Breast epithelium (tissue), 3 donors: ENCODE data around the gene MED7.

ENCODE experiments used
- POLR2A ChIP-seq: fragments of 450-650 bp; IDR thresholded peaks from one replicate; pipeline ENCODE4 v1.6.1; 2016; ENCODE audit warnings: antibody characterized with exemption, mild to moderate bottlenecking, moderate library complexity
- TF ChIP-seq, protein P1 (sequence below), 3 donors: fragments of 450-650 bp; IDR thresholded peaks; one replicate each; pipeline ENCODE4 v1.5.1; 2016 to 2017; ENCODE audit warnings: antibody characterized with exemption in 3 of 3, mild to moderate bottlenecking in 3 of 3, moderate library complexity in 3 of 3

GRCh38 chr5:157143127-157143971 lies 684 bp upstream of the MED7 start:
- TF ChIP-seq, protein P1, sequence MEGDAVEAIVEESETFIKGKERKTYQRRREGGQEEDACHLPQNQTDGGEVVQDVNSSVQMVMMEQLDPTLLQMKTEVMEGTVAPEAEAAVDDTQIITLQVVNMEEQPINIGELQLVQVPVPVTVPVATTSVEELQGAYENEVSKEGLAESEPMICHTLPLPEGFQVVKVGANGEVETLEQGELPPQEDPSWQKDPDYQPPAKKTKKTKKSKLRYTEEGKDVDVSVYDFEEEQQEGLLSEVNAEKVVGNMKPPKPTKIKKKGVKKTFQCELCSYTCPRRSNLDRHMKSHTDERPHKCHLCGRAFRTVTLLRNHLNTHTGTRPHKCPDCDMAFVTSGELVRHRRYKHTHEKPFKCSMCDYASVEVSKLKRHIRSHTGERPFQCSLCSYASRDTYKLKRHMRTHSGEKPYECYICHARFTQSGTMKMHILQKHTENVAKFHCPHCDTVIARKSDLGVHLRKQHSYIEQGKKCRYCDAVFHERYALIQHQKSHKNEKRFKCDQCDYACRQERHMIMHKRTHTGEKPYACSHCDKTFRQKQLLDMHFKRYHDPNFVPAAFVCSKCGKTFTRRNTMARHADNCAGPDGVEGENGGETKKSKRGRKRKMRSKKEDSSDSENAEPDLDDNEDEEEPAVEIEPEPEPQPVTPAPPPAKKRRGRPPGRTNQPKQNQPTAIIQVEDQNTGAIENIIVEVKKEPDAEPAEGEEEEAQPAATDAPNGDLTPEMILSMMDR (IDR thresholded peaks at IDR 0.05), result no peak
- no peak for TF ChIP-seq POLR2A
